Measurements from ENCODE around the gene GNE.

DNA sequence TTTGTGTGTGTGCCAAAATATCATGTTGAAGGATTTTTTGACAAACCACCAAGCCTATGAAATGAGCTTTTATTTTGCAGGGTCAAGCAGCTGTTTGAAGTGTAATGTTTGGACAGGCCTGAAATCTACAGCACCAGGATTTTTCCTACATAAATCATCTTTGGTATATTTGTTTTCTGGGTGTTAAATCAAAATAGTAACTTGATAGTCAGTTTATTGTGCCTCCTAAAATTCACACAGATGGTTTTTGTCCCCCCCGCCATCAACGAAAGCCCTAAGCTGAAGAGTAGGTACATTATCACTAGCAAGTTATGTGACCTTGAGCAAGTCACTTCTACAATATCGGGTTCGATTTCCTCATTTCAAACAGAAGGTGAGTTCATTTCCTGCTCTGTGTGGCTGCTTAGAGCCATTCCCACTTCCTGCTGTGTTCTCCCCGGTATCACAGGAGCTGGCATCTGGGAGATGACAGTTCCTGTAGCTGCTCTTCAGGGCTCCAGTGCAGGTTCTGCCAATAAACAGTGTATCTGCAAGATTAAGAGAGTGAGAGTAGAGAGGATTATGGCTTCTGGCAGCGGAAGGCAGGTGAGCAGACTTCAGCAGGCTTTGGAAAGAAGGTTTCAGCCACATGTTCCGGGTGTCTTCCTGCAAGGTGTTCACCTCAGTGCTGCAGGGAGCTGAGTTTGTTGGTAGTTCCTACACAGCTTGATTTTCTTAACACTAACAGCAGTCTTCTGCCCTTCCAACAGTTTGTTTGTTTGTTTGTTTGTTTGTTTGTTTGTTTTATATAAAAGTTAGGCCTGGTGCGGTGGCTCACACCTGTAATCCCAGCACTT lies 48.4 kb upstream of the GNE start:
- no peak for TF ChIP-seq EZH2 (IDR thresholded peaks at IDR 0.05)
- no peak for TF ChIP-seq CTCF (IDR thresholded peaks at IDR 0.05)

All from neural progenitor cell (in vitro differentiated cells).